Kidney (tissue), 14 donors: ENCODE data around the gene HOXB8. TPM values are rescaled to one million over a fixed set of nuclear protein-coding genes. Genes with fewer than 3 reads are reported as not detected.

Experiments
- DNase-seq, 5 donors: peaks; one replicate each; pipeline ENCODE4 v3.0.0-alpha.2; 2013 to 2020
- FAIRE-seq: peaks from 2 replicates; lab custom pipeline; 2012; peaks lifted over from hg19 to GRCh38; lab: Jason Lieb, UNC
- H3K27ac ChIP-seq, 2 donors: one replicate each; pipeline ENCODE4 v1.7.0; 2013; ENCODE audit warnings: low read depth in 2 of 2, low read length in 2 of 2, inconsistent platforms in 1 of 2
- H3K27me3 ChIP-seq: one replicate; pipeline ENCODE4 v1.7.1; 2013; ENCODE audit warnings: low read length, inconsistent platforms; ENCODE audit not compliant: control insufficient read depth, insufficient read depth
- H3K36me3 ChIP-seq, 3 donors: one replicate each; pipeline versions ENCODE4 v1.7.0 to v1.7.1; 2013; ENCODE audit warnings: low read length in 3 of 3, control low read depth in 1 of 3, inconsistent platforms in 1 of 3; ENCODE audit not compliant: insufficient read depth in 3 of 3, control insufficient read depth in 2 of 3
- H3K4me1 ChIP-seq, 3 donors: one replicate each; pipeline versions ENCODE4 v1.7.0 to v1.7.1; 2013; ENCODE audit warnings: low read length in 3 of 3, inconsistent platforms in 1 of 3, low read depth in 1 of 3; ENCODE audit not compliant: control insufficient read depth in 2 of 3, insufficient read depth in 2 of 3
- H3K4me3 ChIP-seq, 3 donors: one replicate each; pipeline versions ENCODE4 v1.7.0 to v1.8.1; 2013; ENCODE audit warnings: low read length in 3 of 3, control low read depth in 1 of 3, inconsistent platforms in 1 of 3
- H3K9ac ChIP-seq, 3 donors: one replicate each; pipeline versions ENCODE4 v1.7.0 to v1.7.1; 2013; ENCODE audit warnings: low read length in 3 of 3, control low read depth in 1 of 3, inconsistent platforms in 1 of 3
- H3K9me3 ChIP-seq, 3 donors: one replicate each; pipeline versions ENCODE4 v1.7.0 to v1.7.1; 2013; ENCODE audit warnings: low read length in 3 of 3, control low read depth in 1 of 3, inconsistent platforms in 1 of 3; ENCODE audit not compliant: control insufficient read depth in 2 of 3, insufficient read depth in 1 of 3
- intact Hi-C: fragments of 100-400 bp; cut with DNase I; formaldehyde crosslinking; loops from one replicate; pipeline ENCODE4 v1.11.1; 2022
- polyA plus RNA-seq: library from polyadenylated mRNA; stranded (reverse); fragments of 350-450 nt; fragmentation: Illumina TruSeq; extraction: RNeasy Lipid Tissue Mini Kit (QIAGEN cat#74804); gene quantifications from one replicate; pipeline ENCODE4 v1.2.3, GENCODE V29; 2014; ENCODE audit warnings: low read depth, low replicate concordance; ENCODE audit not compliant: insufficient read depth
- total RNA-seq: library from RNA; stranded (reverse); fragmentation: NEBNext Ultra II Directional; extraction: Animal tissue kit (Norgen Biotek cat#: 25700); gene quantifications from one replicate; pipeline ENCODE4 v1.2.1, GENCODE V29; 2021
- TF ChIP-seq, protein P1 (sequence below): IDR thresholded peaks from 3 replicates; pipeline ENCODE4 v1.5.1; 2012; ENCODE audit warnings: mild to moderate bottlenecking, moderate library complexity, borderline replicate concordance; ENCODE audit not compliant: insufficient read depth; ENCODE audit errors: extremely low read depth
- donor health status: control.
- donor health status: control.
- donor health status: control.
- donor health status: control.
- donor health status: control.
- donor health status: DM: yes; HTN: yes; CAD: no.
- donor health status: Normal renal cell carcinoma (clear cell type).

HOXB8 gene
- total and polyA plus RNA-seq, 2 donors from 2014 or later = 19.3 to 48.7 TPM

DNA sequence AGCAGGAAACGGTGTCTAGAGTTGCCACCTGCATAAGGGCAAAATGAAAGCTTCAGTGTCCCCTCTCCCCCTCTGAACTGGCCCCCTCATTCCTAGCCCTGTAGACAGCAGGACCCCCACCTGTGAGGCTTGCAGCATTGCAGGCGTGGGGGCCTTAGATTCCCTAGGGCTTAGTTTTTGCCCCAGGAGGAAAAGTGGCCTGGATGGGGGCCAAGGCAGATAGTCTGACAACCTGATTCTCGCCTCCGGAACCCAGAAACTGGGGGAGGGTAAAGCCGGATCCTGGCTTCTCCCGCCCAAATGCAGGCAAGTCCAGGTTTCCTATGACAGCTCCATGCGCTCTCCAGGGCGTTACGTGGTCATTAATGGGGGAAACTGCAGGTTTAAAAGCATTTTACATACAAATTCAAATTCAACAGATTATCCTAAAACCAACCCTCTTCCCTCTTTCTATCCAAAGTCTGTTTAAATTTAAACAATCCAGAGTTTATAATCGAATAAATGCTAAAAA, 9.6 kb downstream of the HOXB8 start:
- H3K4me3 ChIP-seq = peak overlapping the region; percentile 72 to 98 (median 94)
- peak overlapping the region; percentile 90 to 94 for H3K27ac ChIP-seq
- intact Hi-C loops = no loop called here
- H3K9me3 ChIP-seq = peaks cover 0 to 3% (median 0%) of the 10 kb centered on the region in 3 donors
- peaks cover 3 to 12% (median 12%) of the 10 kb centered on the region in 3 donors for H3K4me1 ChIP-seq
- TF ChIP-seq, protein P1, sequence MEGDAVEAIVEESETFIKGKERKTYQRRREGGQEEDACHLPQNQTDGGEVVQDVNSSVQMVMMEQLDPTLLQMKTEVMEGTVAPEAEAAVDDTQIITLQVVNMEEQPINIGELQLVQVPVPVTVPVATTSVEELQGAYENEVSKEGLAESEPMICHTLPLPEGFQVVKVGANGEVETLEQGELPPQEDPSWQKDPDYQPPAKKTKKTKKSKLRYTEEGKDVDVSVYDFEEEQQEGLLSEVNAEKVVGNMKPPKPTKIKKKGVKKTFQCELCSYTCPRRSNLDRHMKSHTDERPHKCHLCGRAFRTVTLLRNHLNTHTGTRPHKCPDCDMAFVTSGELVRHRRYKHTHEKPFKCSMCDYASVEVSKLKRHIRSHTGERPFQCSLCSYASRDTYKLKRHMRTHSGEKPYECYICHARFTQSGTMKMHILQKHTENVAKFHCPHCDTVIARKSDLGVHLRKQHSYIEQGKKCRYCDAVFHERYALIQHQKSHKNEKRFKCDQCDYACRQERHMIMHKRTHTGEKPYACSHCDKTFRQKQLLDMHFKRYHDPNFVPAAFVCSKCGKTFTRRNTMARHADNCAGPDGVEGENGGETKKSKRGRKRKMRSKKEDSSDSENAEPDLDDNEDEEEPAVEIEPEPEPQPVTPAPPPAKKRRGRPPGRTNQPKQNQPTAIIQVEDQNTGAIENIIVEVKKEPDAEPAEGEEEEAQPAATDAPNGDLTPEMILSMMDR = no peak
- FAIRE-seq = no peak
- H3K36me3 ChIP-seq = no peaks in the 10 kb centered on the region
- peak overlapping the region; percentile 11 to 99 (median 79) for H3K9ac ChIP-seq
- peak in 3 of 5 donors; percentile 75 to 83 (median 80) for DNase-seq
- no peaks in the 10 kb centered on the region for H3K27me3 ChIP-seq

DNA sequence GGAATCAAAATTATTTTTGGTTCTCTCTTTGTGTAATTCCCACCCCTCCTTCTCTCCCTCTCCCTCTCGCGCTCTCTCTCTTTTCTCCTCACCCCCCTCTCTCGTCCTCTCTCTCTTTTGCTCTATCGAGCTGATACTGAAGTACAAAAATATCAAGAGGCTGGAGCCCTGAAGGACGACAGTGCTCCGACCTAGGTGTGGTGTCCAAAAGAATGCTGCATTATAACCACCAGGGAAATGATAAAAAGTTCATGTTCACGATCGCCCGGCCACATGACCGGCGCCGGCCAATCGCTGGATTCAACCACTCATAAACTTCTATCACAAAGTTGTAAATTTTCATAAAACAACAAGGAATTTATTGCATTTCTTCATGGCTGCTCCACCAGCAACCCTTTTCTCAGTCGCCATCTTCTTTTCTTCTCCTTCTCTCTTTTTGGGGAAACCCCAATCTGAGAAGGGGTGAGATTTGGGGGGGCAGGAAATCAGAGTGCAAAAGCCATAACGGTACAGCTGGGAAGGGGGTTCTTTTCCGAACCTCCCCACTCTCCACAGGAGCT, 10.2 kb downstream of the HOXB8 start, which contains the start of gene HOXB6:
TSS of gene HOXB6 (minus strand) at position 217 of the 560 bp plus-strand sequence. CDS start 6,836 bp downstream, outside the sequence.
- peak; percentile 91 to 96 (median 94) for DNase-seq
- TF ChIP-seq, protein P1 = no peak
- peaks cover 3 to 15% (median 12%) of the 10 kb centered on the region in 3 donors for H3K4me1 ChIP-seq
- H3K4me3 ChIP-seq = peak within 1 kb of the TSS; percentile 72 to 98 (median 94)
- peaks cover 0 to 3% (median 0%) of the 10 kb centered on the region in 3 donors for H3K9me3 ChIP-seq
- no peak for FAIRE-seq
- peak within 1 kb of the TSS; percentile 79 to 99 (median 94) for H3K9ac ChIP-seq
- intact Hi-C loops = no loop called here
- H3K27ac ChIP-seq = peak within 1 kb of the TSS; percentile 90 to 94
- H3K27me3 ChIP-seq = no peaks in the 10 kb centered on the region
- no peaks in the 10 kb centered on the region for H3K36me3 ChIP-seq

DNA sequence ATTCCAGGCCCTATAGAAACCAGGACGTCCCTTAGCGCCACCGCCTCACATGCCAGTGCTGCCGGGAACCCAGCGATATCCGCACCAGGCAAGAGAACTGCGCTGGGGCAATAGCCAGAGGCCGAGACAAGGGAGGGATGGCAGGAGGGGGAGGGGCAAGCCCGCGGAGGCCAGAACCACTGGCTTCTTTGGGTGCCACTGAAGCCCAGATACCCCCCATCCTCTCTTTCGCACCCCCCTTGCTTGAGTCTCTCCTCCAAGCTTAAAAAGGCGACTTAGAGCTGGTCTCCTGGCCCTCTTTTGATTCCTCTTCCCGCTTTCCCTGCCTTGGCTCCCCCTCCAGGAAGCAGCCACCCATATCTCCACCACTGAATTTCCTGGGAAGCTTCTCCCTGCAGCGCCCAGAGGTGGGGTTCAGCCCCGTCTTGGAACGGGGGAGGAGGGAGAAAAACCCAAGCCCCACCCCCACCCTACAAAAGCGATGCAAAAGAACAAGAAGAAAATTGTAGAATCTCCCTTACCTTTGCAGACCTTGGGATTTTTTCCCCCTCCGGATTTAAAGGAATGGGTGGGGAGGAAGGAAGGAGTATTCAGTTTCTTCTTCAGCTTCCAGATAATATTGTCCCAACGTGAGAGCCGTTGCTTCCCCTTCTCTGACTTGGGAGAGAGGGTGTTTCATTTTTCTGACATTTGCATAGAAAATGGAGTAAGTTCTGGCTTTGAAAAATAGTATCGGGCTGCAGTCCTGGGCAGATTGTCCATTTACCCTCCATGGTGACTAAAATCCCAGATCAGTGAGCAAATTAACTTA, 10.9 kb downstream of the HOXB8 start:
- intact Hi-C loops = no loop called here
- H3K9ac ChIP-seq = peak overlapping the region; percentile 79 to 99 (median 94)
- H3K27me3 ChIP-seq = no peaks in the 10 kb centered on the region
- FAIRE-seq = no peak
- H3K27ac ChIP-seq = peak overlapping the region; percentile 90 to 94
- H3K36me3 ChIP-seq = no peaks in the 10 kb centered on the region
- TF ChIP-seq, protein P1 = no peak
- DNase-seq = peak in 2 of 5 donors; percentile 74 to 90
- H3K4me1 ChIP-seq = peaks cover 3 to 10% (median 9%) of the 10 kb centered on the region in 3 donors
- H3K9me3 ChIP-seq = peaks cover 0 to 3% (median 0%) of the 10 kb centered on the region in 3 donors
- H3K4me3 ChIP-seq = peak overlapping the region; percentile 72 to 98 (median 94)
